KMS-11 (cell line): ENCODE results near the gene TSEN2.

Source experiments
- H2AFZ ChIP-seq: fragments of 200-600 bp; sonication (generic); 2 replicates; pipeline ENCODE4 v1.6.1; 2016; ENCODE audit warnings: antibody characterized with exemption, mixed run types, low read depth
- H3K27ac ChIP-seq: fragments of 200-600 bp; sonication (generic); 2 replicates; pipeline ENCODE4 v1.6.1; 2016; ENCODE audit warnings: mild to moderate bottlenecking, mixed run types
- H3K27me3 ChIP-seq: fragments of 200-600 bp; sonication (generic); 2 replicates; pipeline ENCODE4 v1.6.1; 2017; ENCODE audit warnings: mild to moderate bottlenecking, low read depth, mixed run types, moderate library complexity; ENCODE audit not compliant: insufficient read depth
- H3K36me3 ChIP-seq: fragments of 200-600 bp; sonication (generic); 2 replicates; pipeline ENCODE4 v1.6.1; 2017; ENCODE audit warnings: mild to moderate bottlenecking, mixed run types; ENCODE audit not compliant: insufficient read depth
- H3K4me1 ChIP-seq: fragments of 200-600 bp; sonication (generic); 2 replicates; pipeline ENCODE4 v1.6.1; 2016; ENCODE audit warnings: mild to moderate bottlenecking, low read depth, mixed run types; ENCODE audit not compliant: poor library complexity, severe bottlenecking
- H3K4me2 ChIP-seq: fragments of 200-600 bp; sonication (generic); 2 replicates; pipeline ENCODE4 v1.7.0; 2016; ENCODE audit warnings: mild to moderate bottlenecking, mixed run types
- H3K4me3 ChIP-seq: fragments of 200-600 bp; sonication (generic); IDR thresholded peaks from 2 replicates; pipeline ENCODE4 v1.6.1; 2017; ENCODE audit warnings: low read depth, low read length, mixed read lengths; ENCODE audit not compliant: insufficient read depth
- H3K79me2 ChIP-seq: fragments of 200-600 bp; sonication (generic); 2 replicates; pipeline ENCODE4 v1.6.1; 2016; ENCODE audit warnings: low read depth, mixed run types; ENCODE audit not compliant: insufficient read depth
- H3K9ac ChIP-seq: fragments of 200-600 bp; sonication (generic); 2 replicates; pipeline ENCODE4 v1.6.1; 2016; ENCODE audit warnings: mild to moderate bottlenecking, mixed run types
- H4K20me1 ChIP-seq: fragments of 200-600 bp; sonication (generic); 2 replicates; pipeline ENCODE4 v1.6.1; 2016; ENCODE audit warnings: mild to moderate bottlenecking, mixed run types; ENCODE audit not compliant: insufficient read depth
- TF ChIP-seq, protein P1 (sequence below): fragments of 200-600 bp; sonication (generic); conservative IDR thresholded peaks from 2 replicates; pipeline ENCODE4 v1.6.1; 2017; ENCODE audit warnings: low read depth, mild to moderate bottlenecking, antibody characterized with exemption, low read length, moderate library complexity, mixed read lengths

Gene TSEN2

DNA sequence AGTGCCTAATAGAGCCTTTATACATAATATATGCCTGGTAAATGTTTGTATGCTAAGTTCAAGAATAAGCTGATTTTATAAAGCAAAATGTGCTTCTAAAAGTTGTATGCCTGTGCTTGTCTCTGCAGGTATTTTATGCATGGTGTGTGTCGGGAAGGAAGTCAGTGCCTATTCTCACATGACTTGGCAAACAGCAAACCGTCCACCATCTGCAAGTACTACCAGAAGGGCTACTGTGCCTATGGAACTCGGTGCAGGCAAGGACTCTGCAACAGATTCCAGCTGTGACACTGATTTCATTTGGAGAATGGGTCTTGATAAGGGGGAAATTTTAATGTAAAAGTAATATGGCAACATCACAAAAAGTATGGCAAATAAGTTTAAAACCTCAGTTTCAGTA, 84.5 kb downstream of the TSEN2 start:
- TF ChIP-seq, protein P1, sequence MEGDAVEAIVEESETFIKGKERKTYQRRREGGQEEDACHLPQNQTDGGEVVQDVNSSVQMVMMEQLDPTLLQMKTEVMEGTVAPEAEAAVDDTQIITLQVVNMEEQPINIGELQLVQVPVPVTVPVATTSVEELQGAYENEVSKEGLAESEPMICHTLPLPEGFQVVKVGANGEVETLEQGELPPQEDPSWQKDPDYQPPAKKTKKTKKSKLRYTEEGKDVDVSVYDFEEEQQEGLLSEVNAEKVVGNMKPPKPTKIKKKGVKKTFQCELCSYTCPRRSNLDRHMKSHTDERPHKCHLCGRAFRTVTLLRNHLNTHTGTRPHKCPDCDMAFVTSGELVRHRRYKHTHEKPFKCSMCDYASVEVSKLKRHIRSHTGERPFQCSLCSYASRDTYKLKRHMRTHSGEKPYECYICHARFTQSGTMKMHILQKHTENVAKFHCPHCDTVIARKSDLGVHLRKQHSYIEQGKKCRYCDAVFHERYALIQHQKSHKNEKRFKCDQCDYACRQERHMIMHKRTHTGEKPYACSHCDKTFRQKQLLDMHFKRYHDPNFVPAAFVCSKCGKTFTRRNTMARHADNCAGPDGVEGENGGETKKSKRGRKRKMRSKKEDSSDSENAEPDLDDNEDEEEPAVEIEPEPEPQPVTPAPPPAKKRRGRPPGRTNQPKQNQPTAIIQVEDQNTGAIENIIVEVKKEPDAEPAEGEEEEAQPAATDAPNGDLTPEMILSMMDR, result no peak
- Histone ChIP-seq H3K36me3 (no peaks in the 10 kb centered on the region), H3K4me3 (no peak overlapping the region), H3K4me1 (peaks cover 11% of the 10 kb centered on the region), H3K27me3 (no peaks in the 10 kb centered on the region), H3K27ac (no peak overlapping the region), H3K4me2 (no peak overlapping the region), H2AFZ (no peak overlapping the region), H3K9ac (no peak overlapping the region), H4K20me1 (no peaks in the 10 kb centered on the region), H3K79me2 (peaks cover 45% of the 10 kb centered on the region; the same call in 1 of the 2 replicates)

DNA sequence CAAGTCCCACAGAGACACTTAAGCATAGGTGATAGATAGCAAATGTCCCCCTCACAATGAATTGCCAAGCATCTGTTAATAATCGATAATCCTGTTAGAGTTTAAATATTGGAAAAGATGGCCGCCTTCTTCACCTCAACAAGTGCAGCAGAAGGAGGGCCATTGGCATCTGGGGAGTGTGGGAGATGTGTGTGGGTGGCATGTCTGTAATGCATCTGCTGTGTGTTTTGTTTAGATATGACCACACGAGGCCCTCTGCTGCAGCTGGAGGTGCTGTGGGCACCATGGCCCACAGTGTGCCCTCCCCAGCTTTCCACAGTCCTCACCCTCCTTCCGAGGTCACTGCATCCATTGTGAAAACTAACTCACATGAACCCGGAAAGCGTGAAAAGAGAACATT, 85.6 kb downstream of the TSEN2 start:
- no peak overlapping the region for H3K4me2 ChIP-seq
- no peak overlapping the region for H3K27ac ChIP-seq

GRCh38 chr3:12571986-12572385, 87.7 kb downstream of the TSEN2 start:
- TF ChIP-seq, protein P1, result no peak
- Histone ChIP-seq H3K4me2 (no peak overlapping the region), H3K4me1 (no peaks in the 10 kb centered on the region), H3K79me2 (peaks cover 12% of the 10 kb centered on the region; the same call in 1 of the 2 replicates), H3K9ac (no peak overlapping the region), H4K20me1 (no peaks in the 10 kb centered on the region), H3K4me3 (no peak overlapping the region), H3K36me3 (no peaks in the 10 kb centered on the region), H3K27ac (no peak overlapping the region), H3K27me3 (no peaks in the 10 kb centered on the region), H2AFZ (no peak overlapping the region)

More for the DNA sequence above, 85.6 kb downstream of the TSEN2 start:
- no peak overlapping the region for H3K4me3 ChIP-seq
- H3K4me1 ChIP-seq, result peaks cover 11% of the 10 kb centered on the region
- H3K36me3 ChIP-seq, result no peaks in the 10 kb centered on the region
- no peaks in the 10 kb centered on the region for H3K27me3 ChIP-seq
- TF ChIP-seq, protein P1, result no peak
- H2AFZ ChIP-seq, result no peak overlapping the region
- H4K20me1 ChIP-seq, result no peaks in the 10 kb centered on the region
- no peak overlapping the region for H3K9ac ChIP-seq
- H3K79me2 ChIP-seq, result peaks cover 34% of the 10 kb centered on the region; the same call in 1 of the 2 replicates

DNA sequence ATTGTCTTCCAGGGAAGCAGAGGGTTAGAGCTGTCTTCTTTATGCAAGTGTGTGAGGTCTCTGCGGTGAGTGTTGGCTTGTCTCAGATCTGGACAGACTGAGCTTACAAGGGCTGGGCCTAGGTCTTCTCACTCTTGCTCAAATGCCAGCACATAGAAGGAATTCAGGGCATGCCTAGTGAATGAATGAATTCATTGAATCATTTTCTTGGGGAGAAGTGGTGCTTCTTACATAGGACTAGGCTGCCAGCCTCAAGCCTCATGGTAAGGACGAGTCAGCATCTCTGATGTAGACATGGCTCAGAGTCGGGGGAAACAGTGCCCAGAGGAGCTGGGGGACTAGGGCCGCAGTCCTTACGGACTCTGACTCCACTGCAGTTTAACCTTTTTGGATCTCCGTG, 89.9 kb downstream of the TSEN2 start:
- no peaks in the 10 kb centered on the region for H3K27me3 ChIP-seq
- H4K20me1 ChIP-seq, result no peaks in the 10 kb centered on the region
- TF ChIP-seq, protein P1, result no peak
- no peak overlapping the region for H2AFZ ChIP-seq
- no peak overlapping the region for H3K27ac ChIP-seq
- H3K4me2 ChIP-seq, result no peak overlapping the region
- no peaks in the 10 kb centered on the region for H3K79me2 ChIP-seq
- H3K4me3 ChIP-seq, result no peak overlapping the region
- H3K4me1 ChIP-seq, result no peaks in the 10 kb centered on the region
- H3K9ac ChIP-seq, result no peak overlapping the region
- H3K36me3 ChIP-seq, result no peaks in the 10 kb centered on the region
